HepG2 (cell line): ENCODE data around the gene FSCN2. TPM values are rescaled to one million over a fixed set of nuclear protein-coding genes. Genes with fewer than 3 reads are reported as not detected.

Experiments
- ATF7 ChIP-seq, 2 experiments: fragments of 450-650 bp in 1 of 2; sonication (generic) in 1 of 2; formaldehyde crosslinking in 1 of 2; IDR thresholded peaks; 2 replicates each; pipeline versions ENCODE4 v1.4.0 to v1.6.1; 2016 to 2020; ENCODE audit warnings: antibody characterized with exemption in 1 of 2, mild to moderate bottlenecking in 1 of 2, missing genetic modification reagents in 1 of 2
- GTF3A ChIP-seq: sonication (generic); formaldehyde crosslinking; conservative IDR thresholded peaks from 2 replicates; pipeline ENCODE4 v1.4.0; 2020; ENCODE audit warnings: mild to moderate bottlenecking, missing genetic modification reagents
- HOMEZ ChIP-seq: IDR thresholded peaks from 2 replicates; pipeline ENCODE4 v1.6.1; 2016; ENCODE audit warnings: low read depth
- HOXA7 ChIP-seq: sonication (generic); formaldehyde crosslinking; IDR thresholded peaks from 2 replicates; pipeline ENCODE4 v1.8.1; 2022; ENCODE audit warnings: mild to moderate bottlenecking, missing genetic modification reagents, moderate library complexity
- KMT2A ChIP-seq: sonication (generic); formaldehyde crosslinking; IDR thresholded peaks from 2 replicates; pipeline ENCODE4 v1.4.0; 2020; ENCODE audit warnings: missing genetic modification reagents
- MLXIP ChIP-seq: sonication (generic); formaldehyde crosslinking; IDR thresholded peaks from 2 replicates; pipeline ENCODE4 v1.9.0; 2021; ENCODE audit warnings: missing genetic modification reagents, borderline replicate concordance
- PHF21A ChIP-seq: sonication (generic); formaldehyde crosslinking; IDR thresholded peaks from 2 replicates; pipeline ENCODE4 v1.5.0; 2020; ENCODE audit warnings: mild to moderate bottlenecking, missing genetic modification reagents
- PRDM4 ChIP-seq: sonication (generic); formaldehyde crosslinking; IDR thresholded peaks from 2 replicates; pipeline ENCODE4 v1.9.0; 2021; ENCODE audit warnings: missing genetic modification reagents, borderline replicate concordance
- SMARCC2 ChIP-seq: fragments of 450-650 bp; IDR thresholded peaks from 2 replicates; pipeline ENCODE4 v1.6.1; 2017; ENCODE audit warnings: antibody characterized with exemption, mild to moderate bottlenecking
- ZBTB46 ChIP-seq: sonication (generic); formaldehyde crosslinking; IDR thresholded peaks from 2 replicates; pipeline ENCODE4 v1.4.0; 2020; ENCODE audit warnings: mild to moderate bottlenecking, missing genetic modification reagents, borderline replicate concordance
- ZFP36L2 ChIP-seq: sonication (generic); formaldehyde crosslinking; IDR thresholded peaks from 2 replicates; pipeline ENCODE4 v1.4.0; 2020; ENCODE audit warnings: missing genetic modification reagents
- ZFP91 ChIP-seq: sonication (generic); formaldehyde crosslinking; IDR thresholded peaks from 2 replicates; pipeline ENCODE4 v1.9.0; 2022; ENCODE audit warnings: missing genetic modification reagents, mild to moderate bottlenecking, borderline replicate concordance
- ZNF616 ChIP-seq: sonication (generic); formaldehyde crosslinking; IDR thresholded peaks from 2 replicates; pipeline ENCODE4 v1.5.0; 2020; ENCODE audit warnings: low read depth, mild to moderate bottlenecking, missing genetic modification reagents
- ZNF672 ChIP-seq: sonication (generic); formaldehyde crosslinking; IDR thresholded peaks from 2 replicates; pipeline ENCODE4 v1.8.1; 2022; ENCODE audit warnings: missing genetic modification reagents
- polyA plus RNA-seq, 8 experiments: library from polyadenylated mRNA; depleted of rRNA in 3 of 8; stranded (reverse) in 7 of 8; unstranded in 1 of 8; fragments of >200 nt; fragmentation: Illumina TruSeq in 4 of 8; extraction: Trizol in 4 of 8; gene quantifications; 2 replicates each; pipeline versions ENCODE4 v1.2.1 to v1.2.3, GENCODE V29; 2011 to 2016; ENCODE audit warnings: low read depth in 4 of 8, missing spikeins in 1 of 8, mixed read lengths in 1 of 8; ENCODE audit not compliant: insufficient read depth in 1 of 8
- total RNA-seq, 5 experiments: library from RNA; depleted of rRNA; stranded (reverse); fragments of >200 nt; fragmentation: Illumina TruSeq; extraction: Trizol; gene quantifications; 2 replicates each; pipeline ENCODE4 v1.2.3, GENCODE V29; 2016; ENCODE audit warnings: low read depth in 1 of 5

Gene FSCN2
- total and polyA plus RNA-seq, 2 of the 13 experiments (the other 11 are each of a cell fraction or from before 2014, with no cell fraction given), result 0.09 TPM; not detected in 1

- TF ChIP-seq HOMEZ (CRISPR knock-in tag) (no peak), ZFP91 (CRISPR knock-in tag) (no peak), ZFP36L2 (CRISPR knock-in tag) (no peak), PHF21A (CRISPR knock-in tag) (no peak), MLXIP (CRISPR knock-in tag) (no peak), ZBTB46 (CRISPR knock-in tag) (no peak), SMARCC2 (no peak), ZNF672 (no peak), ZNF616 (CRISPR knock-in tag) (no peak), PRDM4 (no peak), KMT2A (CRISPR knock-in tag) (no peak), GTF3A (no peak), HOXA7 (CRISPR knock-in tag) (no peak), ATF7 (IDR thresholded peaks at IDR 0.05) (no peak), ATF7 (CRISPR knock-in tag; IDR thresholded peaks at IDR 0.05) (no peak)
Measured at GRCh38 chr17:81514739-81515529, 13.2 kb upstream of the FSCN2 start (continued).
